Measurements from ENCODE around the gene EXOC4. TPM values are rescaled to one million over a fixed set of nuclear protein-coding genes. Genes with fewer than 3 reads are reported as not detected.

EXOC4 gene
- total RNA-seq, 2 donors from 2014 or later: 106 to 115 TPM

- Mint-ChIP-seq H3K27me3 (ENCODE audit: insufficient read depth) (no peaks in the 10 kb centered on the region), H3K9me3 (no peaks in the 10 kb centered on the region), H3K36me3 (ENCODE audit: low read depth) (peaks cover 15% of the 10 kb centered on the region), H3K4me3 (no peak overlapping the region), H3K4me1 (peaks cover 14% of the 10 kb centered on the region), H3K27ac (no peak overlapping the region)
- H3K27me3 ChIP-seq (ENCODE audit: control insufficient read depth, insufficient read depth, low read length, poor library complexity, severe bottlenecking): no peaks in the 10 kb centered on the region
- H3K9ac ChIP-seq (ENCODE audit: extremely low read depth, low read length, poor library complexity, severe bottlenecking): no peak overlapping the region
- H3K27ac ChIP-seq (ENCODE audit: low read depth, low read length): no peak overlapping the region
- H3K36me3 ChIP-seq (ENCODE audit: control insufficient read depth, insufficient read depth, low read length): no peaks in the 10 kb centered on the region
- no peak overlapping the region for H3K4me3 ChIP-seq (ENCODE audit: low read length)
- 96 to 100% methylated on average over 2 of the region's 2 CpGs for WGBS, 2 experiments (ENCODE audit: insufficient coverage in 1 of 2, insufficient read length in 1 of 2)
- H3K4me1 ChIP-seq (ENCODE audit: control insufficient read depth, insufficient read depth, low read length): no peaks in the 10 kb centered on the region
- no peak for DNase-seq
- TF ChIP-seq CTCF (conservative IDR thresholded peaks at IDR 0.05): no peak
- H3K9me3 ChIP-seq (ENCODE audit: control insufficient read depth, low read length): no peaks in the 10 kb centered on the region
Measured at GRCh38 chr7:133912916-133913697, 660.2 kb downstream of the EXOC4 start.

GRCh38 chr7:133916621-133917020, 663.7 kb downstream of the EXOC4 start:
- H3K4me1 Mint-ChIP-seq: peaks cover 7% of the 10 kb centered on the region
- no peaks in the 10 kb centered on the region for H3K27me3 Mint-ChIP-seq (ENCODE audit: insufficient read depth)
- H3K4me3 Mint-ChIP-seq: no peak overlapping the region
- peaks cover 40% of the 10 kb centered on the region for H3K36me3 Mint-ChIP-seq (ENCODE audit: low read depth)
- no peak for DNase-seq
- TF ChIP-seq CTCF (conservative IDR thresholded peaks at IDR 0.05): no peak
- peaks cover 12% of the 10 kb centered on the region for H3K9me3 Mint-ChIP-seq
- H3K4me1 ChIP-seq (ENCODE audit: control insufficient read depth, insufficient read depth, low read length): no peaks in the 10 kb centered on the region
- WGBS, 2 experiments (ENCODE audit: insufficient coverage in 1 of 2, insufficient read length in 1 of 2): 94 to 96% methylated on average over 3 of the region's 3 CpGs
- no peak overlapping the region for H3K9ac ChIP-seq (ENCODE audit: extremely low read depth, low read length, poor library complexity, severe bottlenecking)
- H3K27me3 ChIP-seq (ENCODE audit: control insufficient read depth, insufficient read depth, low read length, poor library complexity, severe bottlenecking): no peaks in the 10 kb centered on the region
- H3K36me3 ChIP-seq (ENCODE audit: control insufficient read depth, insufficient read depth, low read length): peaks cover 17% of the 10 kb centered on the region
- no peak overlapping the region for H3K27ac ChIP-seq (ENCODE audit: low read depth, low read length)
- H3K9me3 ChIP-seq (ENCODE audit: control insufficient read depth, low read length): peaks cover 21% of the 10 kb centered on the region
- no peak overlapping the region for H3K27ac Mint-ChIP-seq
- no peak overlapping the region for H3K4me3 ChIP-seq (ENCODE audit: low read length)

GRCh38 chr7:133919810-133920209, 666.9 kb downstream of the EXOC4 start:
- peaks cover 43% of the 10 kb centered on the region for H3K36me3 Mint-ChIP-seq (ENCODE audit: low read depth)
- H3K4me1 Mint-ChIP-seq: peaks cover 7% of the 10 kb centered on the region
- no peaks in the 10 kb centered on the region for H3K27me3 Mint-ChIP-seq (ENCODE audit: insufficient read depth)
- Histone ChIP-seq H3K4me3 (ENCODE audit: low read length) (no peak overlapping the region), H3K36me3 (ENCODE audit: control insufficient read depth, insufficient read depth, low read length) (peaks cover 17% of the 10 kb centered on the region), H3K27me3 (ENCODE audit: control insufficient read depth, insufficient read depth, low read length, poor library complexity, severe bottlenecking) (no peaks in the 10 kb centered on the region), H3K27ac (ENCODE audit: low read depth, low read length) (no peak overlapping the region), H3K4me1 (ENCODE audit: control insufficient read depth, insufficient read depth, low read length) (no peaks in the 10 kb centered on the region), H3K9me3 (ENCODE audit: control insufficient read depth, low read length) (peaks cover 24% of the 10 kb centered on the region), H3K9ac (ENCODE audit: extremely low read depth, low read length, poor library complexity, severe bottlenecking) (no peak overlapping the region)
- DNase-seq: no peak
- H3K27ac Mint-ChIP-seq: no peak overlapping the region
- no peak for TF ChIP-seq CTCF (conservative IDR thresholded peaks at IDR 0.05)
- H3K4me3 Mint-ChIP-seq: no peak overlapping the region
- H3K9me3 Mint-ChIP-seq: peaks cover 20% of the 10 kb centered on the region
